Measurements from ENCODE around the gene MRPS15. TPM values are rescaled to one million over a fixed set of nuclear protein-coding genes. Genes with fewer than 3 reads are reported as not detected.

Gene MRPS15
- total and polyA plus RNA-seq, 2 of the 13 experiments (the other 11 are each of a cell fraction or from before 2014, with no cell fraction given) = 59.0 to 113 TPM

- Histone ChIP-seq H3K9me3 (ENCODE audit: low read length) (no peaks in the 10 kb centered on the region), H3K36me3 (replicated peaks in 1 of 2; ENCODE audit: control insufficient read depth in 1 of 2, insufficient read depth in 2 of 2, low read length in 2 of 2) (no peaks in the 10 kb centered on the region), H4K20me1 (ENCODE audit: insufficient read depth, low read length) (no peaks in the 10 kb centered on the region), H3K79me2 (ENCODE audit: insufficient read depth, low read length) (no peaks in the 10 kb centered on the region), H3K4me3 (replicated peaks in 1 of 3; ENCODE audit: insufficient read depth in 1 of 3, low read depth in 2 of 3, low read length in 3 of 3) (peak overlapping the region; percentile 24 to 61 (median 33); a peak in 5 of 6 replicates), H3K4me1 (ENCODE audit: insufficient read depth, low read length) (peaks cover 77% of the 10 kb centered on the region), H3K27ac (ENCODE audit: extremely low read length, insufficient read depth, low read length) (peak overlapping the region; percentile 88), H3K27me3 (ENCODE audit: control insufficient read depth in 1 of 2, insufficient read depth in 2 of 2, low read length in 2 of 2) (no peaks in the 10 kb centered on the region; a peak in 1 of 5 replicates), H2AFZ (ENCODE audit: low read length) (no peak overlapping the region), H3K9ac (ENCODE audit: insufficient read depth, low read depth, low read length) (peak overlapping the region; percentile 69), H3K4me2 (ENCODE audit: low read depth, low read length) (peak overlapping the region; percentile 87)
- ATAC-seq (peak; percentile 92), FAIRE-seq (peak; percentile 89), DNase-seq (ENCODE audit: low spot score) (peak; percentile 98)
- TSS peak; percentile 67 for BruUV-seq (replicated peaks)
- in situ Hi-C loops (cut with HindIII; ENCODE audit: extremely low pct_ligation_motif_present, low pct_unique_long_range_greater_than_20kb) = no loop called here
- CTCF ChIA-PET (ENCODE audit: low intra/inter-chr PET ratio, low total read pairs) = no interaction called here
- intact Hi-C loops (cut with micrococcal nuclease; ENCODE audit: unreplicated experiment) = loop anchor here (2.0 kb wide), 1 partner anchor 22 kb away; the partner anchor contains the start of gene MRPS15
- under 1% methylated on average over 14 of the region's 17 CpGs for WGBS (ENCODE audit: low lambda C conversion rate)
- POLR2A ChIA-PET = interaction anchor here (0.8 to 3.3 kb wide), 13 partner anchors 10 to 100 kb away, joined by 3 to 48 read pairs (median 5); partner anchors contain the start of genes LSM10, MRPS15 and OSCP1
- peak; percentile 97 for TF ChIP-seq ZNF772 (CRISPR knock-in tag; IDR thresholded peaks at IDR 0.05)
- peak; percentile 98 for TF ChIP-seq ERF (CRISPR knock-in tag; IDR thresholded peaks at IDR 0.05)
- TF ChIP-seq TEAD2 (CRISPR knock-in tag; IDR thresholded peaks at IDR 0.05) = 0 out of 2 replicates have a peak, but pooled peaks have one; percentile 73
- TF ChIP-seq ZMAT5 (CRISPR knock-in tag; IDR thresholded peaks at IDR 0.05; ENCODE audit: borderline replicate concordance, low read depth) = no peak
- TF ChIP-seq ZNF773 (CRISPR knock-in tag; IDR thresholded peaks at IDR 0.05; ENCODE audit: borderline replicate concordance) = 0 out of 2 replicates have a peak, but pooled peaks have one; percentile 50
- peak; percentile 97 for TF ChIP-seq ZSCAN22 (CRISPR knock-in tag; IDR thresholded peaks at IDR 0.05)
- no peak for TF ChIP-seq RNF2 (conservative IDR thresholded peaks at IDR 0.05; ENCODE audit: low read depth)
- no peak for TF ChIP-seq BRF2 (CRISPR knock-in tag; IDR thresholded peaks at IDR 0.05)
- peak; percentile 99 for TF ChIP-seq ZGPAT (CRISPR knock-in tag; IDR thresholded peaks at IDR 0.05)
- 0 out of 2 replicates have a peak, but pooled peaks have one; percentile 88 for TF ChIP-seq MEIS1 (CRISPR knock-in tag; IDR thresholded peaks at IDR 0.05; ENCODE audit: borderline replicate concordance)
- no peak for TF ChIP-seq PAF1 (CRISPR knock-in tag; IDR thresholded peaks at IDR 0.05)
- TF ChIP-seq ZNF614 (CRISPR knock-in tag; IDR thresholded peaks at IDR 0.05; ENCODE audit: borderline replicate concordance) = peak; percentile 81
- peak; percentile 98 for TF ChIP-seq NKX3-1 (CRISPR knock-in tag; IDR thresholded peaks at IDR 0.05)
- peak; percentile 87 for TF ChIP-seq SNAPC4 (CRISPR knock-in tag; IDR thresholded peaks at IDR 0.05)
- TF ChIP-seq RORA (CRISPR knock-in tag; IDR thresholded peaks at IDR 0.05) = no peak
These were observed 22.5 kb upstream of the MRPS15 start for GRCh38 chr1:36486439-36487335.

Data from HepG2 (cell line).